Mammary epithelial cell (primary cell): ENCODE measurements around the gene MTG2.

Experiments used
- EZH2 ChIP-seq: IDR thresholded peaks from 2 replicates; pipeline ENCODE4 v1.6.1; 2012; ENCODE audit warnings: low read length, inconsistent platforms, borderline replicate concordance
- TF ChIP-seq, protein P1 (sequence below), 2 donors: IDR thresholded peaks in 1 of 2; conservative IDR thresholded peaks in 1 of 2; 2 replicates each; pipeline ENCODE4 v1.5.1; 2011 to 2012; ENCODE audit warnings: inconsistent platforms in 2 of 2, low read length in 2 of 2, mild to moderate bottlenecking in 2 of 2, control low read depth in 1 of 2, low read depth in 1 of 2; ENCODE audit not compliant: insufficient read depth in 1 of 2; ENCODE audit errors: extremely low read depth in 1 of 2

DNA sequence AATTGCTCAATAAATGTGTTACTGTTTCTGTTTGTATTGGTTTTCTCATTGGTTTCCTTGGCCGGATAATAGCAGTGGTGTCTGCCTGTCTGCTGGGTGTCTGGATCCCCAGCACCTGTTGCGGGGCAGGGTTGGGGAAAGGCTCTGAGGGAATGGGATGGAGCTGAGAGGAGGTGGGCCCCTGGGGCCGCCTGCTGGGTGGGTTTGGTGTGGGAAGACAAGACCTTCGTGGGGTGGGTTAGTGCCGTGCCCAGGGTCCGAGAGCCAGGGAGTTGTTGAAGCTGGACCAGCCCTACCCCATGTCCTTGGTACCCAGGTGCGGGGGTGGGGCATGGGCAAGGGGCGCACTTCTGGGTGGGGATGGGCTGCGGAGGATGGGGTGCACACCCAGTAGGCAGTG, 35.3 kb upstream of the MTG2 start:
- TF ChIP-seq, protein P1, sequence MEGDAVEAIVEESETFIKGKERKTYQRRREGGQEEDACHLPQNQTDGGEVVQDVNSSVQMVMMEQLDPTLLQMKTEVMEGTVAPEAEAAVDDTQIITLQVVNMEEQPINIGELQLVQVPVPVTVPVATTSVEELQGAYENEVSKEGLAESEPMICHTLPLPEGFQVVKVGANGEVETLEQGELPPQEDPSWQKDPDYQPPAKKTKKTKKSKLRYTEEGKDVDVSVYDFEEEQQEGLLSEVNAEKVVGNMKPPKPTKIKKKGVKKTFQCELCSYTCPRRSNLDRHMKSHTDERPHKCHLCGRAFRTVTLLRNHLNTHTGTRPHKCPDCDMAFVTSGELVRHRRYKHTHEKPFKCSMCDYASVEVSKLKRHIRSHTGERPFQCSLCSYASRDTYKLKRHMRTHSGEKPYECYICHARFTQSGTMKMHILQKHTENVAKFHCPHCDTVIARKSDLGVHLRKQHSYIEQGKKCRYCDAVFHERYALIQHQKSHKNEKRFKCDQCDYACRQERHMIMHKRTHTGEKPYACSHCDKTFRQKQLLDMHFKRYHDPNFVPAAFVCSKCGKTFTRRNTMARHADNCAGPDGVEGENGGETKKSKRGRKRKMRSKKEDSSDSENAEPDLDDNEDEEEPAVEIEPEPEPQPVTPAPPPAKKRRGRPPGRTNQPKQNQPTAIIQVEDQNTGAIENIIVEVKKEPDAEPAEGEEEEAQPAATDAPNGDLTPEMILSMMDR (conservative IDR thresholded peaks at IDR 0.05 in 1 of 2, IDR thresholded peaks at IDR 0.05 in 1 of 2; ENCODE audit: extremely low read depth in 1 of 2, insufficient read depth in 1 of 2, low read depth in 1 of 2, low read length in 2 of 2): no peak
- no peak for TF ChIP-seq EZH2
